Stimulated activated CD8-positive, alpha-beta memory T cell treated with anti-CD3 and anti-CD28 coated beads, Interleukin-4, amount 100 ng/mL, for 48 hours (primary cell): ENCODE data around the gene SERPINA1.

Source experiments
- DNase-seq: peaks from one replicate; pipeline ENCODE4 v3.0.0-alpha.2; 2020

SERPINA1 gene

GRCh38 chr14:94345344-94346064 is 42.9 kb downstream of the SERPINA1 start:
- no peak for DNase-seq

- no peak for DNase-seq
Measured at GRCh38 chr14:94344389-94344788, 44.0 kb downstream of the SERPINA1 start.

- no peak for DNase-seq
Measured at GRCh38 chr14:94343238-94344005, 45.0 kb downstream of the SERPINA1 start.

GRCh38 chr14:94342334-94342934 is 46.0 kb downstream of the SERPINA1 start:
- peak; percentile 55 for DNase-seq

GRCh38 chr14:94341656-94342333 is 46.6 kb downstream of the SERPINA1 start:
- no peak for DNase-seq

- DNase-seq: no peak
Measured at GRCh38 chr14:94340533-94340932, 47.9 kb downstream of the SERPINA1 start.

- no peak for DNase-seq
Measured at GRCh38 chr14:94338023-94338422, 50.4 kb downstream of the SERPINA1 start.

- DNase-seq: no peak
Measured at GRCh38 chr14:94337274-94337673, 51.1 kb downstream of the SERPINA1 start.

GRCh38 chr14:94334872-94335271 is 53.5 kb downstream of the SERPINA1 start:
- DNase-seq: no peak

GRCh38 chr14:94332587-94332986 is 55.8 kb downstream of the SERPINA1 start:
- DNase-seq: no peak

- DNase-seq: no peak
Measured at GRCh38 chr14:94332063-94332583, 56.3 kb downstream of the SERPINA1 start.

- DNase-seq: peak; percentile 9
Measured at GRCh38 chr14:94331462-94331861, 56.9 kb downstream of the SERPINA1 start.

GRCh38 chr14:94330857-94331256 is 57.5 kb downstream of the SERPINA1 start:
- peak; percentile 14 for DNase-seq

GRCh38 chr14:94330432-94330831 is 58.0 kb downstream of the SERPINA1 start:
- DNase-seq: peak; percentile 12

GRCh38 chr14:94329857-94330256 is 58.5 kb downstream of the SERPINA1 start:
- no peak for DNase-seq

GRCh38 chr14:94328196-94328595 is 60.2 kb downstream of the SERPINA1 start:
- DNase-seq: peak; percentile 10
